Activated CD4-positive, alpha-beta T cell treated with anti-CD3 and anti-CD28 coated beads for 4 hours (primary cell): ENCODE results near the gene MED13.

ENCODE experiments used
- DNase-seq, 2 donors: peaks; one replicate each; pipeline ENCODE4 v3.0.0-alpha.2; 2020

MED13 gene, protein sequence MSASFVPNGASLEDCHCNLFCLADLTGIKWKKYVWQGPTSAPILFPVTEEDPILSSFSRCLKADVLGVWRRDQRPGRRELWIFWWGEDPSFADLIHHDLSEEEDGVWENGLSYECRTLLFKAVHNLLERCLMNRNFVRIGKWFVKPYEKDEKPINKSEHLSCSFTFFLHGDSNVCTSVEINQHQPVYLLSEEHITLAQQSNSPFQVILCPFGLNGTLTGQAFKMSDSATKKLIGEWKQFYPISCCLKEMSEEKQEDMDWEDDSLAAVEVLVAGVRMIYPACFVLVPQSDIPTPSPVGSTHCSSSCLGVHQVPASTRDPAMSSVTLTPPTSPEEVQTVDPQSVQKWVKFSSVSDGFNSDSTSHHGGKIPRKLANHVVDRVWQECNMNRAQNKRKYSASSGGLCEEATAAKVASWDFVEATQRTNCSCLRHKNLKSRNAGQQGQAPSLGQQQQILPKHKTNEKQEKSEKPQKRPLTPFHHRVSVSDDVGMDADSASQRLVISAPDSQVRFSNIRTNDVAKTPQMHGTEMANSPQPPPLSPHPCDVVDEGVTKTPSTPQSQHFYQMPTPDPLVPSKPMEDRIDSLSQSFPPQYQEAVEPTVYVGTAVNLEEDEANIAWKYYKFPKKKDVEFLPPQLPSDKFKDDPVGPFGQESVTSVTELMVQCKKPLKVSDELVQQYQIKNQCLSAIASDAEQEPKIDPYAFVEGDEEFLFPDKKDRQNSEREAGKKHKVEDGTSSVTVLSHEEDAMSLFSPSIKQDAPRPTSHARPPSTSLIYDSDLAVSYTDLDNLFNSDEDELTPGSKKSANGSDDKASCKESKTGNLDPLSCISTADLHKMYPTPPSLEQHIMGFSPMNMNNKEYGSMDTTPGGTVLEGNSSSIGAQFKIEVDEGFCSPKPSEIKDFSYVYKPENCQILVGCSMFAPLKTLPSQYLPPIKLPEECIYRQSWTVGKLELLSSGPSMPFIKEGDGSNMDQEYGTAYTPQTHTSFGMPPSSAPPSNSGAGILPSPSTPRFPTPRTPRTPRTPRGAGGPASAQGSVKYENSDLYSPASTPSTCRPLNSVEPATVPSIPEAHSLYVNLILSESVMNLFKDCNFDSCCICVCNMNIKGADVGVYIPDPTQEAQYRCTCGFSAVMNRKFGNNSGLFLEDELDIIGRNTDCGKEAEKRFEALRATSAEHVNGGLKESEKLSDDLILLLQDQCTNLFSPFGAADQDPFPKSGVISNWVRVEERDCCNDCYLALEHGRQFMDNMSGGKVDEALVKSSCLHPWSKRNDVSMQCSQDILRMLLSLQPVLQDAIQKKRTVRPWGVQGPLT (N-terminal part only)

GRCh38 chr17:62064791-62065563, at the start of gene MED13:
MED13 (minus strand) TSS chr17:62065278; CDS start chr17:62065205, 73 bp downstream.
- DNase-seq: peak; percentile 53 to 55

DNA sequence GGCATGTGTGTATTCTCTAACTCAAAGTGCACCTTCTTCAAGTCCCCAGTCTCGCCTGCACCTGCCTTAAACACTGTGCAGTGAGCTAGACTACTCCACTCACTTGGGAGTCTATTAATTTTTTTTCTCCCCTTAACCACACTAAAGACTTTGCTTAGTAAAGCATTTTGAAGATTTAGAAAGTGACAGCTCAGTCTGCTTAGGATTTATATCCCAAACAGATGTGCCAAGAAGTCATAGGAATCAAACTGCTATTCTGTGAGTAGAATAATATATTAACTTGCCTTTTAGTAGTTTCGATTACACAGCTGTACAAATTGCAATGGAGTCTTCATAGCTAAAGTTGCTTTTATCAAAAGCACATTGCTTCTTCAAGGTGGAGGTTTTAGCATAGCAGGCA, 47.2 kb upstream of the MED13 start:
- no peak for DNase-seq

DNA sequence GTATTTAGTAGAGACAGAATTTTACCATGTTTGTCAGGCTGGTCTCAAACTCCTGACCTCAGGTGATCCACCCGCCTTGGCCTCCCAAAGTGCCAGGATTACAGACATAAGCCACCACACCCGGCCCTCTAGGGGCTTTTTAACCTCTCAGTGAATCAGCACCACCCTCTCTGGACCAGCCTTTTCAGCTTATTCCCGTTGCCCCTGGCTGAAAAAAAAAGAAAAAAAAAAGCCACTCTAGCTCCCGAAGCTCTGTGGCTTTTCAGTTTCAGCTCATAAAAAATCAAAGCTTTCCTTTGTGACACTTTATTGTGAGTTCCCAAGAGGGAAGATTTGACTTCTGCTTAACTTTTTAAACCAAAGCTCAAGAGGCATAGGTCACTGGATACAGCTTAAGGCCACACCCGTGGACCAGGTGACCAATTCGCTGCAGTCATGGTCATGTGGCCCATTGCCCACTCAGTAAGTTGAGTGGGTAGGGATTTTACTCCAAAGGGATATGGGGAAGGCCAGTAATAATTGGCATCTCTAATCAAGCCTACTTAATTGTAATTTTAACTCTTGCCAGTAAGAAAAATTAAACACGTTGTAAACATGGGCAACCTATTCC, 46.6 kb upstream of the MED13 start:
- no peak for DNase-seq

- DNase-seq: no peak
Measured at GRCh38 chr17:62110923-62111484, 45.9 kb upstream of the MED13 start.

GRCh38 chr17:62109924-62110323, 44.8 kb upstream of the MED13 start:
- no peak for DNase-seq

GRCh38 chr17:62109378-62109902, 44.4 kb upstream of the MED13 start:
- peak; percentile 17 to 22 for DNase-seq

DNA sequence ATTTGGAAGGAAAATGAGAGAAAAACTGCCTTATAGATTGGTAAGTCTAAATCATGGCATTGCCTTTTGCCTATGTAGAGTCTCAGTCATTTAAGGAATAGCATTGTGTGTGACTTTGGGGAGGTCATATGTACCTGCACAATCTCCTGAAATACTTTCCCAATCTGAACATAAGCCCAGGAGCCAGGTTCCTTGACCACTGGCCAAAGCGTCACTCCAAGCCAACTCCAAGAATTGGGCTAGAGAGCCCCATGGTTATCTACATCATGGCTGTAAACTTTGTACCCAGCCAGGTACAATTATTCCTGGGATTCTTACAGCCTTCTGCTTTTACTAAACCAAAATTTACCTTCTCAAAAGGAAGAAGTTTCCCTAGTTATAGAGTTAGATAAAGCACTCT, 40.8 kb upstream of the MED13 start:
- no peak for DNase-seq

DNA sequence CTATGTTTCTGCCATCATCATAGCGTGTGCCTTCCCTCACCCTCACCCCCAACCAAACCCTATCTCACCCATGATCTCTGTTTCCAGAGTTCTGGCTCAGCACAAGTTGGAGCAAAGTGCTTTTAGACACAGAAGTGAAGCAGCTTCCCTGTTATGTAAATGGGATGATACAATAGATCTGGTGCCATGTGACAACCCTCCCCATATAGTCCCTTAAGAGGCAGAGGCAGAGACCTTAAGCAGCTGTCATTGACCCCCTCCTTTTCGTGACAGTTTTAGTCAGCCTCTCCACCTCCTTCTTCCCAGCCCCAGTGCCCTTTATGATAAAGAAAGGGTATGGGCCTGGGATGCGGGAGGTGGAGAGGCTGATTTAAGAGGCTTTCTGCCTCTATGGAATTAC, 40.3 kb upstream of the MED13 start:
- DNase-seq: no peak

DNA sequence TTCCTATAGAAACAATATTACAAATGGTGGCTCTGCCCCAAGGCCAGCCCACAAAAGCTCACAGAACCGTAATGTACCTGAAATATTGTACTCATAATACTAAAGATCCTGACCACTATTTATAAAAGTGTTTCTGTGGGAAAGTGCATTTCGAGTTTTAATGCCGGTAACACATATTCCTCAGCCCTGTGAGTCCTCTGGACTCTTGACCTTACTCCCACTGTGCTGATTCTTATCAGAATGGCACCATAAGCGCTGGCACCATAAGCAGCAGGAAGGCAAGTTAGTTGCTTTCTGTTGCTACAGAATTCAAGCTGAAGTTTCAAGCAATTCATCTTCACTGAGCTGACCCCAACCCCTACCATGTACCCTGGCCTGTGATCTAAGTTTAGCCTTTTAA, 36.4 kb upstream of the MED13 start:
- DNase-seq: no peak

- no peak for DNase-seq
Measured at GRCh38 chr17:62101090-62101489, 36.0 kb upstream of the MED13 start.

- DNase-seq: no peak
Measured at GRCh38 chr17:62100055-62100454, 35.0 kb upstream of the MED13 start.

- no peak for DNase-seq
Measured at GRCh38 chr17:62099532-62099931, 34.5 kb upstream of the MED13 start.

DNA sequence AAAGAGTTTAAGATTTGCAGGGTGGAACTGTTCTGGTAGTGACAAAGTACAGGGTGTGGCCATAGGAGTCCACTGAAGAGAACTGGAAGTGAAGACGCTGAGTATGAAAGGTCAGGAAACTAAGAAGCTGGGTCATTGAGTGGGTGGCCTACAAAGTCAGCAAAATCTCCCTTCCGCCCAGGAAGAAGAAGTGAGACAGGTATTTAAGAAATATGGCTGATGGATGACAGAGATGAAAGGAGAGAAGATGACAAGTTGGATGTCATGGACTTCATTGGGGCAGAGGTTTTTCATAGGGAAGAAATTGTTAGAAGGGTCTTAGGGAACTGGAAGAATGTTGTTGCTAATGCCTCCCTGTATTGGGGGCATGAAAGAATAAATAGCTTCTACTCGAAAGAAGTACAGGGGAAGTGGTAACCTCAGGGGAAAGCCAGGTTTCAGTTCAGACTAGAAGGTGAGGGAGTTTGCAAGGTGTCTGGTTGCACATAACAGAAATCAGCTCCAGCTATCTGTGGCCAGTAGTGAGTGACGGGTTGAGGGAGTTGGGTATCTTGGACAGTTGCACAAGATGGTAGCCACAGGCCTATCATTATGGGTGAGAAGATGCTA, 33.6 kb upstream of the MED13 start:
- DNase-seq: no peak

- DNase-seq: no peak
Measured at GRCh38 chr17:62096401-62096670, 31.3 kb upstream of the MED13 start.

GRCh38 chr17:62094175-62094574, 29.1 kb upstream of the MED13 start:
- no peak for DNase-seq

DNA sequence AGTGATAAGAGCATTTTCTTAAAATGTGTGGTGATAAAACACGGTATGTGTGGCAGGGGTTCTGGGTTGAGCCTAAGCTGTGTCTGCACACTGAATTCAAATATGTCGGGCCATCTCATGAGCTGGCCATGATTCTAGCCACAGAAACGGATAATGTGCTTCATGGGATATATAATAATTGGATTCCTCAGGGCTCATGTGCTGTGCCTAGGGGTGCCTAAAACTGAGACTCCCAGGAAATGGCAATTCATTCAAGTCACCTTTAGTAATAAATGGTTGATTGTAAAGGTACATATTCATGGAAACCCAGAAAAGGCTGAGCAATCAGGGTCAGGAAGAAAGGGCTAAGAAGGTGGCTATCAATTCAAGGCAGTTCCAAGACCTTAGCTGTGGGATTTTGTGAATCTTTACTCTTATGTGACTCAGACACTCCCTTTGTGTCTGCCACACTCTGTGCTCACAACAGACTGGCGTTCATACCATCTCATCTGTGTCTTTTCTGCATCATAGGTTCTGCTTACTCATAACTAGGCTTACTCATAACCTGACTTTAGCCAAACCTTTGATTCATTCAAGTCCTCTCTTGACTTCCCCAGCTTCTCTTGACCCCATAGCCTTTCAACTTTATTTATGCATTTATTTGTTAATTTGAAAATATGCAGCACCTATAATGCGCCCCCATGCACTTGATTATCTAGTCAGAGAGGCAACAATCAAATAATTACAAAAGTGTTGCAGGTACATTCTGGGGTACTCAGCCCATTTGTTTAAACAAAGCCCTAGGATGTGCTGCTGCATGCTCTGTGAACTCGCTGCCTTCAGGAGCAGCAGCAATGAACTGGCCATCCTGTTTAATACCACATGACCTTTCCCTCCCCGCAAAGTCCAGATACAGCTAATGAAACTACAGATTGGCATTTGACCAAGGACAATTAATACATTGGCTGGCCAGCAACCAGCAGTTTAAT, 28.4 kb upstream of the MED13 start:
- DNase-seq: no peak

DNA sequence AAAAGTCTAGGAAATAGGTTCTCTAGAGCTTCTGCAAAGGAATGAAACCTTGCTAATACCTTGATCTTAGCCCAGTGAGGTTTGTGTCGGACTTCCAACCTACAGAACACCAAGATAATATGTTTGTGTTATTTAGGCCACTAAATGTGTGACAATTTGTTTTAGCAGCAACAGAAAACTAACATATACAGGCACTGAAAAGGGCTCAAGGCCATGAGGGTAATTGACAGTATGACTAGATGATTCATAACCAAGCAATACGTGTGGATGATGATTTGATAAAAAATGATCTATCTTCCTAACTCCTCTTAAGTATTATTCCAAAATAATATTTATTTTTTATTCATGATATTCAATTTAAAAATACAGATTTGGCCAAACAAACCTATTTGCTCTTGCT, 27.7 kb upstream of the MED13 start:
- no peak for DNase-seq

DNA sequence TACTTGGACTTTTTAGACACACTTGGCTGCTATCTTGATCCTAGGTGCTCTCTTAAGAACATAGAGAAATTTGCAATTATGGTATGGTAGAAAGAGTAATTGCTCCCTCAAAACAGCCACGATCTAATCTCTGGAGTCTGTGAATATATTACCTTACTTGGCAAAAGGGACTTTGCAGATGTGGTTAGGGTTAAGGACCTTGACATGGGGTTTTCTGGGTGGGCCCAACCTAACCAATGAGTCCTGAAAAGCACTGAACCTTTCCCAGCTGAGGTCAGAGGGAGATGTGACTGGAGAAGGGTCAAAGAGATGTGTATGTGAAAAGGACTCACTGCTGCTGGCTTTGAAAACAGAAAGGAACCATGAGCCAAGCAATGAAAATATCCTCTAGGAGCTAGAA, 26.7 kb upstream of the MED13 start:
- no peak for DNase-seq

- no peak for DNase-seq
Measured at GRCh38 chr17:62090868-62091267, 25.8 kb upstream of the MED13 start.
